HepG2 (cell line): ENCODE data around the gene DNAJC4. TPM values are rescaled to one million over a fixed set of nuclear protein-coding genes. Genes with fewer than 3 reads are reported as not detected.

Source experiments
- CEBPB ChIP-seq: IDR thresholded peaks from 2 replicates; pipeline ENCODE4 v1.6.1; 2011; ENCODE audit warnings: low read depth, low read length, improper control_type of control experiment, borderline replicate concordance
- HDAC1 ChIP-seq: sonication (generic); formaldehyde crosslinking; IDR thresholded peaks from 2 replicates; pipeline ENCODE4 v1.5.1; 2020; ENCODE audit warnings: mild to moderate bottlenecking, missing genetic modification reagents
- NR0B2 ChIP-seq: sonication (generic); formaldehyde crosslinking; IDR thresholded peaks from 2 replicates; pipeline ENCODE4 v1.4.0; 2020; ENCODE audit warnings: mild to moderate bottlenecking, missing genetic modification reagents
- RORA ChIP-seq: sonication (generic); formaldehyde crosslinking; IDR thresholded peaks from 2 replicates; pipeline ENCODE4 v1.5.0; 2020; ENCODE audit warnings: mild to moderate bottlenecking, missing genetic modification reagents, moderate library complexity
- SRSF9 ChIP-seq: fragments of 200-400 bp; formaldehyde crosslinking; IDR thresholded peaks from 2 replicates; pipeline ENCODE4 v1.6.1; 2018; ENCODE audit warnings: borderline replicate concordance, mild to moderate bottlenecking, low read depth, low read length; ENCODE audit not compliant: insufficient read depth, poor library complexity, severe bottlenecking
- STAT5B ChIP-seq: sonication (generic); formaldehyde crosslinking; IDR thresholded peaks from 2 replicates; pipeline ENCODE4 v1.4.0; 2020; ENCODE audit warnings: missing genetic modification reagents
- TMF1 ChIP-seq: sonication (generic); formaldehyde crosslinking; IDR thresholded peaks from 2 replicates; pipeline ENCODE4 v1.8.1; 2022; ENCODE audit warnings: low read depth, missing genetic modification reagents
- ZNF124 ChIP-seq: sonication (generic); formaldehyde crosslinking; IDR thresholded peaks from 2 replicates; pipeline ENCODE4 v1.4.0; 2020; ENCODE audit warnings: missing genetic modification reagents
- ZNF296 ChIP-seq: sonication (generic); formaldehyde crosslinking; conservative IDR thresholded peaks from 2 replicates; pipeline ENCODE4 v1.5.0; 2020; ENCODE audit warnings: mild to moderate bottlenecking, missing genetic modification reagents
- ZNF382 ChIP-seq: sonication (generic); formaldehyde crosslinking; IDR thresholded peaks from 2 replicates; pipeline ENCODE4 v1.5.0; 2020; ENCODE audit warnings: missing genetic modification reagents, mild to moderate bottlenecking, borderline replicate concordance
- ZNF569 ChIP-seq: sonication (generic); formaldehyde crosslinking; IDR thresholded peaks from 2 replicates; pipeline ENCODE4 v1.5.0; 2020; ENCODE audit warnings: mild to moderate bottlenecking, missing genetic modification reagents, moderate library complexity, borderline replicate concordance
- ZNF713 ChIP-seq: sonication (generic); formaldehyde crosslinking; IDR thresholded peaks from 2 replicates; pipeline ENCODE4 v1.4.0; 2020; ENCODE audit warnings: mild to moderate bottlenecking, missing genetic modification reagents
- ZXDC ChIP-seq: sonication (generic); formaldehyde crosslinking; IDR thresholded peaks from 2 replicates; pipeline ENCODE4 v1.5.0; 2020; ENCODE audit warnings: mild to moderate bottlenecking, missing genetic modification reagents
- polyA plus RNA-seq, 8 experiments: library from polyadenylated mRNA; depleted of rRNA in 3 of 8; stranded (reverse) in 7 of 8; unstranded in 1 of 8; fragments of >200 nt; fragmentation: Illumina TruSeq in 4 of 8; extraction: Trizol in 4 of 8; gene quantifications; 2 replicates each; pipeline versions ENCODE4 v1.2.1 to v1.2.3, GENCODE V29; 2011 to 2016; ENCODE audit warnings: low read depth in 4 of 8, missing spikeins in 1 of 8, mixed read lengths in 1 of 8; ENCODE audit not compliant: insufficient read depth in 1 of 8
- total RNA-seq, 5 experiments: library from RNA; depleted of rRNA; stranded (reverse); fragments of >200 nt; fragmentation: Illumina TruSeq; extraction: Trizol; gene quantifications; 2 replicates each; pipeline ENCODE4 v1.2.3, GENCODE V29; 2016; ENCODE audit warnings: low read depth in 1 of 5
- TF ChIP-seq, protein P1 (sequence below): sonication (generic); formaldehyde crosslinking; IDR thresholded peaks from 2 replicates; pipeline ENCODE4 v1.4.0; 2020; ENCODE audit warnings: mild to moderate bottlenecking, missing genetic modification reagents
- TF ChIP-seq, protein P2 (sequence below): sonication (generic); formaldehyde crosslinking; IDR thresholded peaks from 2 replicates; pipeline ENCODE4 v1.8.1; 2022; ENCODE audit warnings: low read depth, mild to moderate bottlenecking, missing genetic modification reagents
- TF ChIP-seq, protein P3 (sequence below): sonication (generic); formaldehyde crosslinking; IDR thresholded peaks from 2 replicates; pipeline ENCODE4 v1.9.0; 2022; ENCODE audit warnings: low read depth, missing genetic modification reagents
- TF ChIP-seq, protein P4 (sequence below): sonication (generic); formaldehyde crosslinking; IDR thresholded peaks from 2 replicates; pipeline ENCODE4 v1.8.0; 2022; ENCODE audit warnings: mild to moderate bottlenecking, missing genetic modification reagents, moderate library complexity

Gene DNAJC4
- total and polyA plus RNA-seq, 2 of the 13 experiments (the other 11 are each of a cell fraction or from before 2014, with no cell fraction given): 10.3 to 60.8 TPM

DNA sequence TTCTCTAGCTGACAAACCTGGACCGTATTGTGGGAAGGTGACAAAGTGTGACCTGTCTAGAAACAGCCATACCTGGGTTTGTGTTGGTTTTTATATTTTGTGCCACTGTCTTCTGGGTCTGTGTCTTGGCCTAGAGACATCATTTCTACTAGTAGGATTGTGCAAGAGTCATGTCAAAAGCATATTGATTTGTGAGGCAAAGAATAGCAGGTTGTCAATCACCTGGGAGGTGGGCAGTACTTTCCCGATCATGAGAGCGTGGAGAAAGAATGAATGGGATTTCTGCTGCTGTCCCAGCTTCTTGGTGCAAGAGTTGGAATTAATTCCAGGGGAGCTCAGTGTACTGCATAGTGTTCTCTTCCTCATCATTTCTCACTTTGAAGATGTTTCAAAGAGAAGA lies 28.8 kb upstream of the DNAJC4 start (continued):
- TF ChIP-seq ZNF569 (CRISPR knock-in tag) (no peak), TMF1 (CRISPR knock-in tag) (no peak), NR0B2 (CRISPR knock-in tag) (no peak), RORA (CRISPR knock-in tag) (no peak), ZNF713 (CRISPR knock-in tag) (no peak), SRSF9 (no peak), HDAC1 (CRISPR knock-in tag) (no peak), ZNF382 (CRISPR knock-in tag) (no peak), CEBPB (peak; percentile 81), STAT5B (no peak), ZNF296 (CRISPR knock-in tag) (no peak), ZXDC (CRISPR knock-in tag) (no peak), ZNF124 (CRISPR knock-in tag) (no peak)
- TF ChIP-seq, protein P1, sequence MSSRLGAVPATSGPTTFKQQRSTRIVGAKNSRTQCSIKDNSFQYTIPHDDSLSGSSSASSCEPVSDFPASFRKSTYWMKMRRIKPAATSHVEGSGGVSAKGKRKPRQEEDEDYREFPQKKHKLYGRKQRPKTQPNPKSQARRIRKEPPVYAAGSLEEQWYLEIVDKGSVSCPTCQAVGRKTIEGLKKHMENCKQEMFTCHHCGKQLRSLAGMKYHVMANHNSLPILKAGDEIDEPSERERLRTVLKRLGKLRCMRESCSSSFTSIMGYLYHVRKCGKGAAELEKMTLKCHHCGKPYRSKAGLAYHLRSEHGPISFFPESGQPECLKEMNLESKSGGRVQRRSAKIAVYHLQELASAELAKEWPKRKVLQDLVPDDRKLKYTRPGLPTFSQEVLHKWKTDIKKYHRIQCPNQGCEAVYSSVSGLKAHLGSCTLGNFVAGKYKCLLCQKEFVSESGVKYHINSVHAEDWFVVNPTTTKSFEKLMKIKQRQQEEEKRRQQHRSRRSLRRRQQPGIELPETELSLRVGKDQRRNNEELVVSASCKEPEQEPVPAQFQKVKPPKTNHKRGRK (CRISPR knock-in tag): no peak
- TF ChIP-seq, protein P2, sequence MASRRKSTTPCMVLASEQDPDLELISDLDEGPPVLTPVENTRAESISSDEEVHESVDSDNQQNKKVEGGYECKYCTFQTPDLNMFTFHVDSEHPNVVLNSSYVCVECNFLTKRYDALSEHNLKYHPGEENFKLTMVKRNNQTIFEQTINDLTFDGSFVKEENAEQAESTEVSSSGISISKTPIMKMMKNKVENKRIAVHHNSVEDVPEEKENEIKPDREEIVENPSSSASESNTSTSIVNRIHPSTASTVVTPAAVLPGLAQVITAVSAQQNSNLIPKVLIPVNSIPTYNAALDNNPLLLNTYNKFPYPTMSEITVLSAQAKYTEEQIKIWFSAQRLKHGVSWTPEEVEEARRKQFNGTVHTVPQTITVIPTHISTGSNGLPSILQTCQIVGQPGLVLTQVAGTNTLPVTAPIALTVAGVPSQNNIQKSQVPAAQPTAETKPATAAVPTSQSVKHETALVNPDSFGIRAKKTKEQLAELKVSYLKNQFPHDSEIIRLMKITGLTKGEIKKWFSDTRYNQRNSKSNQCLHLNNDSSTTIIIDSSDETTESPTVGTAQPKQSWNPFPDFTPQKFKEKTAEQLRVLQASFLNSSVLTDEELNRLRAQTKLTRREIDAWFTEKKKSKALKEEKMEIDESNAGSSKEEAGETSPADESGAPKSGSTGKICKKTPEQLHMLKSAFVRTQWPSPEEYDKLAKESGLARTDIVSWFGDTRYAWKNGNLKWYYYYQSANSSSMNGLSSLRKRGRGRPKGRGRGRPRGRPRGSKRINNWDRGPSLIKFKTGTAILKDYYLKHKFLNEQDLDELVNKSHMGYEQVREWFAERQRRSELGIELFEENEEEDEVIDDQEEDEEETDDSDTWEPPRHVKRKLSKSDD (CRISPR knock-in tag): no peak
- TF ChIP-seq, protein P3, sequence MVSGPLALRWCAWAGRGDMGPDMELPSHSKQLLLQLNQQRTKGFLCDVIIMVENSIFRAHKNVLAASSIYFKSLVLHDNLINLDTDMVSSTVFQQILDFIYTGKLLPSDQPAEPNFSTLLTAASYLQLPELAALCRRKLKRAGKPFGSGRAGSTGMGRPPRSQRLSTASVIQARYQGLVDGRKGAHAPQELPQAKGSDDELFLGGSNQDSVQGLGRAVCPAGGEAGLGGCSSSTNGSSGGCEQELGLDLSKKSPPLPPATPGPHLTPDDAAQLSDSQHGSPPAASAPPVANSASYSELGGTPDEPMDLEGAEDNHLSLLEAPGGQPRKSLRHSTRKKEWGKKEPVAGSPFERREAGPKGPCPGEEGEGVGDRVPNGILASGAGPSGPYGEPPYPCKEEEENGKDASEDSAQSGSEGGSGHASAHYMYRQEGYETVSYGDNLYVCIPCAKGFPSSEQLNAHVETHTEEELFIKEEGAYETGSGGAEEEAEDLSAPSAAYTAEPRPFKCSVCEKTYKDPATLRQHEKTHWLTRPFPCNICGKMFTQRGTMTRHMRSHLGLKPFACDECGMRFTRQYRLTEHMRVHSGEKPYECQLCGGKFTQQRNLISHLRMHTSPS: no peak
- TF ChIP-seq, protein P4, sequence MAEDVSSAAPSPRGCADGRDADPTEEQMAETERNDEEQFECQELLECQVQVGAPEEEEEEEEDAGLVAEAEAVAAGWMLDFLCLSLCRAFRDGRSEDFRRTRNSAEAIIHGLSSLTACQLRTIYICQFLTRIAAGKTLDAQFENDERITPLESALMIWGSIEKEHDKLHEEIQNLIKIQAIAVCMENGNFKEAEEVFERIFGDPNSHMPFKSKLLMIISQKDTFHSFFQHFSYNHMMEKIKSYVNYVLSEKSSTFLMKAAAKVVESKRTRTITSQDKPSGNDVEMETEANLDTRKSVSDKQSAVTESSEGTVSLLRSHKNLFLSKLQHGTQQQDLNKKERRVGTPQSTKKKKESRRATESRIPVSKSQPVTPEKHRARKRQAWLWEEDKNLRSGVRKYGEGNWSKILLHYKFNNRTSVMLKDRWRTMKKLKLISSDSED (CRISPR knock-in tag): no peak
